Esophagus muscularis mucosa (tissue), 3 donors: ENCODE data around the gene ATF6B.

Source experiments
- CTCF ChIP-seq, 3 experiments: fragments of 200-600 bp in 2 of 3; fragments of 450-650 bp in 1 of 3; sonication (generic) in 2 of 3; IDR thresholded peaks; one replicate each; pipeline ENCODE4 v1.5.1; 2017 to 2019; ENCODE audit warnings: antibody characterized with exemption in 3 of 3, mild to moderate bottlenecking in 2 of 3, moderate library complexity in 1 of 3
- POLR2A ChIP-seq: fragments of 450-650 bp; IDR thresholded peaks from one replicate; pipeline ENCODE4 v1.6.1; 2017; ENCODE audit warnings: antibody characterized with exemption, moderate library complexity, mild to moderate bottlenecking, low read depth

- TF ChIP-seq CTCF (IDR thresholded peaks at IDR 0.05), result no peak
- TF ChIP-seq POLR2A, result no peak
Observed at GRCh38 chr6:32151181-32151862, 23.3 kb upstream of the ATF6B start.
